Neural cell (in vitro differentiated cells): ENCODE results near the gene B4GALT1.

Experiments used
- CTCF ChIP-seq: fragments of 450-650 bp; IDR thresholded peaks from 2 replicates; pipeline ENCODE4 v1.5.1; 2014; ENCODE audit warnings: antibody characterized with exemption, mild to moderate bottlenecking, moderate library complexity; ENCODE audit not compliant: poor library complexity, severe bottlenecking
- POLR2AphosphoS5 ChIP-seq: IDR thresholded peaks from 2 replicates; pipeline ENCODE4 v1.6.1; 2012

DNA sequence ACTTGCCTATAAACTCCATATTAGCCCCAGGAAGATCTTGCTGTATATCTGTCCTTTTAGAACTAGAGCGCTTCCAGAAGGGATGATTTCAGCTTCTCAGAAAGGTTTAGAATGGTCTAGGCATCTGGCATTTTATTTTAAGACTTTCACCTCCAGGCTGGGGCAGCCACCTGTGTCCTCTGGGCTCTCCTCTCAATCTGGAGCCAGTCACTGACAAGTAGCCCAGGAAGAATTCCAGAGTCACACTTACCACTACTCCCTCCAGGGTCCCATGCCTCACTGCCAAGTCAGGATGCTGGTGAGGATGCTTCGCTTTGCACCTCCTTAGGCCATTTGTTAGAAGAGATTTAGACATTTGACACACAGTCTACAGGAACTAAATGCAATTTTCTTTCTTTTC, 20.8 kb downstream of the B4GALT1 start:
- TF ChIP-seq CTCF (no peak), POLR2AphosphoS5 (no peak)
